Mesenteric fat pad (tissue), 1 donor: ENCODE results near the gene FAU. TPM values are rescaled to one million over a fixed set of nuclear protein-coding genes. Genes with fewer than 3 reads are reported as not detected.
"Not testable (repeated sequence)": the region's sequence is repeated elsewhere in the genome, so short reads cannot be mapped to it uniquely, and the experiment has no call there.

Experiments
- DNase-seq: peaks from one replicate; pipeline ENCODE4 v3.0.0-alpha.2; 2020; ENCODE audit warnings: low spot score
- total RNA-seq: library from RNA; stranded (reverse); fragmentation: NEBNext Ultra II Directional; extraction: Animal tissue kit (Norgen Biotek cat#: 25700); gene quantifications from one replicate; pipeline ENCODE4 v1.2.1, GENCODE V29; 2021
- donor health status: DM: yes; HTN: yes; CAD: no.

The FAU gene
- total RNA-seq, 1 donor from 2014 or later: 617 TPM

GRCh38 chr11:65124480-65125196, 2.7 kb upstream of the FAU start:
- DNase-seq: peak; percentile 18

- peak; percentile 87 for DNase-seq
Observed at GRCh38 chr11:65121447-65121864, 478 bp downstream of the FAU start.

- peak; percentile 30 for DNase-seq
Observed at GRCh38 chr11:65120831-65121230, 1.1 kb downstream of the FAU start.

- DNase-seq: no peak
Observed at GRCh38 chr11:65119670-65119995, 2.3 kb downstream of the FAU start.

GRCh38 chr11:65118891-65119669, 2.9 kb downstream of the FAU start:
- DNase-seq: not testable (repeated sequence)

GRCh38 chr11:65118097-65118837, 3.7 kb downstream of the FAU start:
- no peak for DNase-seq

- DNase-seq: peak; percentile 100
Observed at GRCh38 chr11:65117206-65118096, 4.5 kb downstream of the FAU start, which contains the start of gene ZNHIT2. Gene ZNHIT2 (minus strand): TSS chr11:65117701. CDS start chr11:65117653, 48 bp downstream.

GRCh38 chr11:65116370-65117205, 5.3 kb downstream of the FAU start:
- DNase-seq: no peak

GRCh38 chr11:65115361-65116082, 6.4 kb downstream of the FAU start:
- DNase-seq: no peak

- DNase-seq: no peak
Observed at GRCh38 chr11:65114538-65115171, 7.3 kb downstream of the FAU start.

GRCh38 chr11:65113839-65114238, 8.1 kb downstream of the FAU start:
- no peak for DNase-seq

GRCh38 chr11:65113361-65113756, 8.6 kb downstream of the FAU start:
- DNase-seq: no peak

GRCh38 chr11:65112546-65113360, 9.2 kb downstream of the FAU start:
- DNase-seq: peak; percentile 92

- DNase-seq: peak; percentile 98
Observed at GRCh38 chr11:65111744-65112545, 10.0 kb downstream of the FAU start, which contains the start of gene TM7SF2. Gene TM7SF2 (plus strand): TSS chr11:65111872. CDS start chr11:65112016, 144 bp downstream.

GRCh38 chr11:65111159-65111743, 10.7 kb downstream of the FAU start:
- no peak for DNase-seq

GRCh38 chr11:65110354-65110861, 11.5 kb downstream of the FAU start:
- DNase-seq: peak; percentile 94
